ENCODE measurements around the gene ACHE. TPM values are rescaled to one million over a fixed set of nuclear protein-coding genes. Genes with fewer than 3 reads are reported as not detected.
A peak's percentile ranks its signal among the peaks of the same experiment; 100 is the strongest.

The ACHE gene
- total and polyA plus RNA-seq, 2 donors (not counting 1 experiment from before 2014, with no cell fraction given), result under 0.01 to 0.07 TPM

- no peaks in the 10 kb centered on the region for H3K27me3 ChIP-seq (ENCODE audit: control insufficient read depth, insufficient read depth, low read length)
- H3K27ac ChIP-seq (ENCODE audit: insufficient read depth, low read length), result peak overlapping the region; percentile 92
- peak overlapping the region; percentile 62 for H2AFZ ChIP-seq (ENCODE audit: low read length)
- H3K4me2 ChIP-seq (ENCODE audit: extremely low read depth, insufficient read depth, low read length), result peak overlapping the region; percentile 84
- H3K4me3 ChIP-seq (replicated peaks in 1 of 4; ENCODE audit: control extremely low read depth in 1 of 4, insufficient read depth in 1 of 4, low read depth in 3 of 4, low read length in 4 of 4), result peak overlapping the region; percentile 51 to 95 (median 75)
- TF ChIP-seq CTCF (conservative IDR thresholded peaks at IDR 0.05 in 1 of 2, IDR thresholded peaks at IDR 0.05 in 1 of 2; ENCODE audit: low read depth in 1 of 2, low read length in 2 of 2) (no peak), EZH2 (IDR thresholded peaks at IDR 0.05; ENCODE audit: low read length, missing control alignments) (no peak)
- H3K4me1 ChIP-seq (ENCODE audit: control insufficient read depth, extremely low read depth, insufficient read depth, low read length), result peaks cover 6% of the 10 kb centered on the region
- H3K79me2 ChIP-seq (ENCODE audit: control insufficient read depth, insufficient read depth, low read length), result peaks cover 61% of the 10 kb centered on the region
- H3K9ac ChIP-seq (ENCODE audit: insufficient read depth, low read length), result peak overlapping the region; percentile 88
- peaks cover 27% of the 10 kb centered on the region for H3K36me3 ChIP-seq (ENCODE audit: control insufficient read depth, insufficient read depth, low read length)
- H4K20me1 ChIP-seq (ENCODE audit: control insufficient read depth, extremely low read depth, insufficient read depth, low read length), result no peaks in the 10 kb centered on the region
- H3K9me3 ChIP-seq (ENCODE audit: control insufficient read depth, insufficient read depth, low read depth, low read length), result no peaks in the 10 kb centered on the region
- DNase-seq (ENCODE audit: low read depth in 2 of 2), result no peak
These were observed 21.4 kb downstream of the ACHE start for GRCh38 chr7:100874300-100874576.

- Histone ChIP-seq H3K4me2 (ENCODE audit: extremely low read depth, insufficient read depth, low read length) (peak overlapping the region; percentile 84), H2AFZ (ENCODE audit: low read length) (no peak overlapping the region), H3K79me2 (ENCODE audit: control insufficient read depth, insufficient read depth, low read length) (peaks cover 61% of the 10 kb centered on the region), H4K20me1 (ENCODE audit: control insufficient read depth, extremely low read depth, insufficient read depth, low read length) (no peaks in the 10 kb centered on the region), H3K27me3 (ENCODE audit: control insufficient read depth, insufficient read depth, low read length) (no peaks in the 10 kb centered on the region), H3K4me1 (ENCODE audit: control insufficient read depth, extremely low read depth, insufficient read depth, low read length) (peaks cover 6% of the 10 kb centered on the region), H3K36me3 (ENCODE audit: control insufficient read depth, insufficient read depth, low read length) (peaks cover 27% of the 10 kb centered on the region), H3K9ac (ENCODE audit: insufficient read depth, low read length) (no peak overlapping the region), H3K4me3 (replicated peaks in 1 of 4; ENCODE audit: control extremely low read depth in 1 of 4, insufficient read depth in 1 of 4, low read depth in 3 of 4, low read length in 4 of 4) (peak overlapping the region in 2 of 4 experiments; percentile 92 to 95), H3K27ac (ENCODE audit: insufficient read depth, low read length) (peak overlapping the region; percentile 92), H3K9me3 (ENCODE audit: control insufficient read depth, insufficient read depth, low read depth, low read length) (no peaks in the 10 kb centered on the region)
- TF ChIP-seq CTCF (conservative IDR thresholded peaks at IDR 0.05 in 1 of 2, IDR thresholded peaks at IDR 0.05 in 1 of 2; ENCODE audit: low read depth in 1 of 2, low read length in 2 of 2) (no peak), EZH2 (IDR thresholded peaks at IDR 0.05; ENCODE audit: low read length, missing control alignments) (no peak)
- no peak for DNase-seq (ENCODE audit: low read depth in 2 of 2)
These were observed 21.9 kb downstream of the ACHE start for GRCh38 chr7:100873599-100874299.

GRCh38 chr7:100867776-100868485 is 27.8 kb downstream of the ACHE start:
- TF ChIP-seq EZH2 (IDR thresholded peaks at IDR 0.05; ENCODE audit: low read length, missing control alignments), result no peak
- TF ChIP-seq CTCF (conservative IDR thresholded peaks at IDR 0.05 in 1 of 2, IDR thresholded peaks at IDR 0.05 in 1 of 2; ENCODE audit: low read depth in 1 of 2, low read length in 2 of 2), result no peak
- peak overlapping the region; percentile 99 for H3K9ac ChIP-seq (ENCODE audit: insufficient read depth, low read length)
- peak overlapping the region; percentile 80 to 99 (median 96) for H3K4me3 ChIP-seq (replicated peaks in 1 of 4; ENCODE audit: control extremely low read depth in 1 of 4, insufficient read depth in 1 of 4, low read depth in 3 of 4, low read length in 4 of 4)
- peaks cover 6% of the 10 kb centered on the region for H3K4me1 ChIP-seq (ENCODE audit: control insufficient read depth, extremely low read depth, insufficient read depth, low read length)
- H4K20me1 ChIP-seq (ENCODE audit: control insufficient read depth, extremely low read depth, insufficient read depth, low read length), result no peaks in the 10 kb centered on the region
- H2AFZ ChIP-seq (ENCODE audit: low read length), result no peak overlapping the region
- peak overlapping the region; percentile 91 for H3K4me2 ChIP-seq (ENCODE audit: extremely low read depth, insufficient read depth, low read length)
- H3K36me3 ChIP-seq (ENCODE audit: control insufficient read depth, insufficient read depth, low read length), result peaks cover 18% of the 10 kb centered on the region
- no peaks in the 10 kb centered on the region for H3K27me3 ChIP-seq (ENCODE audit: control insufficient read depth, insufficient read depth, low read length)
- no peaks in the 10 kb centered on the region for H3K9me3 ChIP-seq (ENCODE audit: control insufficient read depth, insufficient read depth, low read depth, low read length)
- no peak for DNase-seq (ENCODE audit: low read depth in 2 of 2)
- peak overlapping the region; percentile 98 for H3K27ac ChIP-seq (ENCODE audit: insufficient read depth, low read length)
- H3K79me2 ChIP-seq (ENCODE audit: control insufficient read depth, insufficient read depth, low read length), result peaks cover 38% of the 10 kb centered on the region
